ENCODE data around the gene MAU2. TPM values are rescaled to one million over a fixed set of nuclear protein-coding genes. Genes with fewer than 3 reads are reported as not detected.

Gene MAU2
- total and polyA plus RNA-seq, 4 donors: 7.5 to 31.0 (median 17.9) TPM

GRCh38 chr19:19274716-19275565 is 45.7 kb upstream of the MAU2 start (continued):
- TF ChIP-seq MAX (IDR thresholded peaks at IDR 0.05) (no peak), RXRA (IDR thresholded peaks at IDR 0.05) (peak; percentile 81 to 91)
- TF ChIP-seq, protein P1, sequence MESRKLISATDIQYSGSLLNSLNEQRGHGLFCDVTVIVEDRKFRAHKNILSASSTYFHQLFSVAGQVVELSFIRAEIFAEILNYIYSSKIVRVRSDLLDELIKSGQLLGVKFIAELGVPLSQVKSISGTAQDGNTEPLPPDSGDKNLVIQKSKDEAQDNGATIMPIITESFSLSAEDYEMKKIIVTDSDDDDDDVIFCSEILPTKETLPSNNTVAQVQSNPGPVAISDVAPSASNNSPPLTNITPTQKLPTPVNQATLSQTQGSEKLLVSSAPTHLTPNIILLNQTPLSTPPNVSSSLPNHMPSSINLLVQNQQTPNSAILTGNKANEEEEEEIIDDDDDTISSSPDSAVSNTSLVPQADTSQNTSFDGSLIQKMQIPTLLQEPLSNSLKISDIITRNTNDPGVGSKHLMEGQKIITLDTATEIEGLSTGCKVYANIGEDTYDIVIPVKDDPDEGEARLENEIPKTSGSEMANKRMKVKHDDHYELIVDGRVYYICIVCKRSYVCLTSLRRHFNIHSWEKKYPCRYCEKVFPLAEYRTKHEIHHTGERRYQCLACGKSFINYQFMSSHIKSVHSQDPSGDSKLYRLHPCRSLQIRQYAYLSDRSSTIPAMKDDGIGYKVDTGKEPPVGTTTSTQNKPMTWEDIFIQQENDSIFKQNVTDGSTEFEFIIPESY (IDR thresholded peaks at IDR 0.05): no peak

DNA sequence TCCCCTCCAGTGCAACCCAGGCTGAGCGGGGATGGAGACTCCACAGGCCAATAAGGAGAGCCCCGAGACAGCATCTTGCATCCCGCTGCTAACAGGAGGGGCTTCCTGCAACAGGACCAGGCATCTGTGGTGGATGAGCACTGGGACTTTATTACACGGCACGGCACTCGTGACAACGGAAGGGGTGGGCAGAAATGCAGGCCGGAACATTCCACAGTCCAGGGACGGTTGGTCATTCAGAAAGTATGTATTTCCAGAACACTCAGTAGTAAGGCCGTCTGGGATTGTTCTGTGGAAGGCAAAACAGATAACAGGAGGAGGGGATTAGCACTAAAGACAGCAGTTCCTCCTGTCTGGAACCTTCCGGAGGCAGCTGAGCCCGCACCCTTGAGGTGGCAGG is 44.2 kb upstream of the MAU2 start:
- 94% methylated on average over 12 of the region's 12 CpGs for WGBS
- no peak for DNase-seq (ENCODE audit: low spot score)
- H3K36me3 ChIP-seq (ENCODE audit: control insufficient read depth in 4 of 4, insufficient read depth in 3 of 4, low read depth in 1 of 4, low read length in 3 of 4): peaks cover 6 to 42% (median 12%) of the 10 kb centered on the region in 4 donors

More for the DNA sequence above, 44.2 kb upstream of the MAU2 start:
- Histone ChIP-seq H3K4me3 (ENCODE audit: low read depth in 1 of 3, low read length in 3 of 3) (no peak overlapping the region), H3K9ac (ENCODE audit: low read depth in 1 of 2, low read length in 2 of 2) (no peak overlapping the region), H3K27ac (ENCODE audit: low read depth in 1 of 2, low read length in 2 of 2) (no peak overlapping the region), H3K4me1 (ENCODE audit: control insufficient read depth in 4 of 4, insufficient read depth in 4 of 4, low read length in 3 of 4) (peaks cover 11 to 38% (median 31%) of the 10 kb centered on the region in 4 donors), H3K9me3 (ENCODE audit: control insufficient read depth in 4 of 4, low read length in 3 of 4) (no peaks in the 10 kb centered on the region), H3K27me3 (ENCODE audit: control insufficient read depth in 4 of 4, insufficient read depth in 4 of 4, low read length in 3 of 4) (no peaks in the 10 kb centered on the region)
- TF ChIP-seq JUND (IDR thresholded peaks at IDR 0.05) (no peak), SP1 (IDR thresholded peaks at IDR 0.05) (no peak), YY1 (IDR thresholded peaks at IDR 0.05) (no peak), NR2F2 (IDR thresholded peaks at IDR 0.05) (no peak), FOXA1 (IDR thresholded peaks at IDR 0.05) (no peak), TAF1 (conservative IDR thresholded peaks at IDR 0.05) (no peak), HNF4G (IDR thresholded peaks at IDR 0.05) (no peak), RXRA (IDR thresholded peaks at IDR 0.05) (no peak), FOXA2 (IDR thresholded peaks at IDR 0.05) (no peak), RAD21 (IDR thresholded peaks at IDR 0.05) (no peak)
- TF ChIP-seq, protein P1 (IDR thresholded peaks at IDR 0.05): no peak
- TF ChIP-seq, protein P2, sequence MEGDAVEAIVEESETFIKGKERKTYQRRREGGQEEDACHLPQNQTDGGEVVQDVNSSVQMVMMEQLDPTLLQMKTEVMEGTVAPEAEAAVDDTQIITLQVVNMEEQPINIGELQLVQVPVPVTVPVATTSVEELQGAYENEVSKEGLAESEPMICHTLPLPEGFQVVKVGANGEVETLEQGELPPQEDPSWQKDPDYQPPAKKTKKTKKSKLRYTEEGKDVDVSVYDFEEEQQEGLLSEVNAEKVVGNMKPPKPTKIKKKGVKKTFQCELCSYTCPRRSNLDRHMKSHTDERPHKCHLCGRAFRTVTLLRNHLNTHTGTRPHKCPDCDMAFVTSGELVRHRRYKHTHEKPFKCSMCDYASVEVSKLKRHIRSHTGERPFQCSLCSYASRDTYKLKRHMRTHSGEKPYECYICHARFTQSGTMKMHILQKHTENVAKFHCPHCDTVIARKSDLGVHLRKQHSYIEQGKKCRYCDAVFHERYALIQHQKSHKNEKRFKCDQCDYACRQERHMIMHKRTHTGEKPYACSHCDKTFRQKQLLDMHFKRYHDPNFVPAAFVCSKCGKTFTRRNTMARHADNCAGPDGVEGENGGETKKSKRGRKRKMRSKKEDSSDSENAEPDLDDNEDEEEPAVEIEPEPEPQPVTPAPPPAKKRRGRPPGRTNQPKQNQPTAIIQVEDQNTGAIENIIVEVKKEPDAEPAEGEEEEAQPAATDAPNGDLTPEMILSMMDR (IDR thresholded peaks at IDR 0.05; ENCODE audit: low read depth, low read length, missing input control): no peak
- TF ChIP-seq, protein P3, sequence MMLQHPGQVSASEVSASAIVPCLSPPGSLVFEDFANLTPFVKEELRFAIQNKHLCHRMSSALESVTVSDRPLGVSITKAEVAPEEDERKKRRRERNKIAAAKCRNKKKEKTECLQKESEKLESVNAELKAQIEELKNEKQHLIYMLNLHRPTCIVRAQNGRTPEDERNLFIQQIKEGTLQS (IDR thresholded peaks at IDR 0.05): no peak
